H9 (cell line): Measurements from ENCODE around the gene CPM. TPM values are rescaled to one million over a fixed set of nuclear protein-coding genes. Genes with fewer than 3 reads are reported as not detected.

Experiments
- DNase-seq: peaks from one replicate; pipeline ENCODE4 v3.0.0-alpha.2; 2017
- H2AFZ ChIP-seq: one replicate; pipeline ENCODE4 v1.6.1; 2013; ENCODE audit warnings: mild to moderate bottlenecking, low read length, control low read depth, moderate library complexity
- H2AK5ac ChIP-seq: 2 replicates; pipeline ENCODE4 v1.6.1; 2013; ENCODE audit warnings: low read length, control low read depth, mixed read lengths; ENCODE audit not compliant: insufficient read length
- H2BK120ac ChIP-seq: one replicate; pipeline ENCODE4 v1.6.1; 2013; ENCODE audit warnings: low read depth, mild to moderate bottlenecking, low read length, control low read depth, inconsistent platforms; ENCODE audit not compliant: poor library complexity, severe bottlenecking
- H2BK12ac ChIP-seq: 2 replicates; pipeline ENCODE4 v1.6.1; 2013; ENCODE audit warnings: low read length, control low read depth, mixed read lengths, low read depth; ENCODE audit not compliant: insufficient read length
- H2BK15ac ChIP-seq: 2 replicates; pipeline ENCODE4 v1.6.1; 2013; ENCODE audit warnings: low read depth, low read length, control low read depth
- H2BK20ac ChIP-seq: one replicate; pipeline ENCODE4 v1.6.1; 2013; ENCODE audit warnings: low read depth, mild to moderate bottlenecking, low read length, control low read depth, inconsistent platforms; ENCODE audit not compliant: poor library complexity, severe bottlenecking
- H2BK5ac ChIP-seq: 2 replicates; pipeline ENCODE4 v1.6.1; 2013; ENCODE audit warnings: low read length, control low read depth, mixed read lengths; ENCODE audit not compliant: insufficient read length
- H3K14ac ChIP-seq: 2 replicates; pipeline ENCODE4 v1.6.1; 2013; ENCODE audit warnings: low read length, control low read depth; ENCODE audit not compliant: insufficient read depth
- H3K18ac ChIP-seq: 2 replicates; pipeline ENCODE4 v1.6.1; 2013; ENCODE audit warnings: low read depth, mild to moderate bottlenecking, mixed read lengths, low read length, control low read depth; ENCODE audit not compliant: insufficient read length
- H3K23ac ChIP-seq: 2 replicates; pipeline ENCODE4 v1.6.1; 2013; ENCODE audit warnings: low read length, control low read depth, mixed read lengths, low read depth; ENCODE audit not compliant: insufficient read length
- H3K23me2 ChIP-seq: 2 replicates; pipeline ENCODE4 v1.6.1; 2013; ENCODE audit warnings: low read depth, mild to moderate bottlenecking, mixed read lengths, low read length, control low read depth; ENCODE audit not compliant: insufficient read length, poor library complexity, severe bottlenecking
- H3K27ac ChIP-seq: 2 replicates; pipeline ENCODE4 v1.5.1; 2013; ENCODE audit warnings: low read length, control low read depth, mixed read lengths, low read depth; ENCODE audit not compliant: insufficient read length
- H3K27me3 ChIP-seq: 2 replicates; pipeline ENCODE4 v1.6.1; 2013; ENCODE audit warnings: low read length, control low read depth, inconsistent platforms; ENCODE audit not compliant: insufficient read depth
- H3K4ac ChIP-seq: 2 replicates; pipeline ENCODE4 v1.6.1; 2013; ENCODE audit warnings: low read depth, mild to moderate bottlenecking, control low read depth, inconsistent platforms, low read length, moderate library complexity
- H3K4me1 ChIP-seq: 2 replicates; pipeline ENCODE4 v1.6.1; 2013; ENCODE audit warnings: low read length, control low read depth, inconsistent platforms; ENCODE audit not compliant: insufficient read depth
- H3K4me2 ChIP-seq: 2 replicates; pipeline ENCODE4 v1.6.1; 2013; ENCODE audit warnings: low read length, control low read depth, mixed read lengths; ENCODE audit not compliant: insufficient read length, insufficient read depth
- H3K56ac ChIP-seq: 2 replicates; pipeline ENCODE4 v1.6.1; 2013; ENCODE audit warnings: low read depth, mild to moderate bottlenecking, mixed read lengths, low read length, control low read depth; ENCODE audit not compliant: insufficient read length
- H3K79me1 ChIP-seq: 2 replicates; pipeline ENCODE4 v1.6.1; 2013; ENCODE audit warnings: low read depth, mild to moderate bottlenecking, moderate library complexity, low read length, control low read depth, inconsistent platforms; ENCODE audit not compliant: insufficient read depth, poor library complexity, severe bottlenecking
- H3K79me2 ChIP-seq: 2 replicates; pipeline ENCODE4 v1.6.1; 2013; ENCODE audit warnings: low read length, control low read depth, inconsistent platforms; ENCODE audit not compliant: insufficient read depth
- H3K9ac ChIP-seq: 2 replicates; pipeline ENCODE4 v1.6.1; 2013; ENCODE audit warnings: low read length, control low read depth, mixed read lengths; ENCODE audit not compliant: insufficient read length; ENCODE audit errors: extremely low read depth
- H3K9me3 ChIP-seq: one replicate; pipeline ENCODE4 v1.6.1; 2013; ENCODE audit warnings: low read depth, low read length, inconsistent platforms; ENCODE audit not compliant: control insufficient read depth
- H3T11ph ChIP-seq: one replicate; pipeline ENCODE4 v1.6.1; 2013; ENCODE audit warnings: mild to moderate bottlenecking, low read length, control low read depth, inconsistent platforms
- H4K20me1 ChIP-seq: one replicate; pipeline ENCODE4 v1.6.1; 2013; ENCODE audit not compliant: control insufficient read depth, insufficient read length, insufficient read depth
- H4K5ac ChIP-seq: 2 replicates; pipeline ENCODE4 v1.6.1; 2013; ENCODE audit warnings: low read depth, mild to moderate bottlenecking, mixed read lengths, low read length, control low read depth; ENCODE audit not compliant: insufficient read length
- H4K8ac ChIP-seq: replicated peaks from 2 replicates; pipeline ENCODE4 v1.6.1; 2013; ENCODE audit warnings: low read length, control low read depth, mixed read lengths, low read depth; ENCODE audit not compliant: insufficient read length
- H4K91ac ChIP-seq: 2 replicates; pipeline ENCODE4 v1.6.1; 2013; ENCODE audit warnings: low read depth, mild to moderate bottlenecking, moderate library complexity, mixed read lengths, low read length, control low read depth; ENCODE audit not compliant: insufficient read length
- H3K27ac Mint-ChIP-seq, 3 experiments: 2 replicates in 2 of 3; 3 replicates in 1 of 3; pipeline ENCODE4 v1.8.0; 2020 to 2021; ENCODE audit warnings: mixed read lengths in 3 of 3, mild to moderate bottlenecking in 1 of 3, moderate library complexity in 1 of 3
- H3K27me3 Mint-ChIP-seq: 2 replicates; pipeline ENCODE4 v1.8.0; 2021; ENCODE audit warnings: low read depth, mild to moderate bottlenecking, moderate library complexity, mixed read lengths
- H3K36me3 Mint-ChIP-seq, 3 experiments: 2 replicates in 2 of 3; 3 replicates in 1 of 3; pipeline ENCODE4 v1.8.0; 2020 to 2021; ENCODE audit warnings: low read depth in 3 of 3, mixed read lengths in 3 of 3; ENCODE audit not compliant: insufficient read depth in 1 of 3
- H3K4me1 Mint-ChIP-seq, 2 experiments: 2 replicates each; pipeline ENCODE4 v1.8.0; 2020; ENCODE audit warnings: mixed read lengths in 2 of 2
- H3K4me3 Mint-ChIP-seq, 2 experiments: 2 replicates in 1 of 2; 3 replicates in 1 of 2; pipeline ENCODE4 v1.8.0; 2020 to 2021; ENCODE audit warnings: mild to moderate bottlenecking in 2 of 2, mixed read lengths in 2 of 2, moderate library complexity in 1 of 2
- H3K9me3 Mint-ChIP-seq, 2 experiments: 2 replicates in 1 of 2; 3 replicates in 1 of 2; pipeline ENCODE4 v1.8.0; 2020; ENCODE audit warnings: mild to moderate bottlenecking in 2 of 2, mixed read lengths in 2 of 2, moderate library complexity in 1 of 2
- WGBS: extraction: QIAGEN DNeasy Blood & Tissue Kit; methylation state at CpG from one replicate; pipeline ENCODE4 v1.1.7; 2013; ENCODE audit warnings: missing lambda C conversion rate, low lambda C conversion rate, mixed read lengths; ENCODE audit not compliant: insufficient read length; ENCODE audit errors: extremely low coverage; 5-methylcytosine and 5-hydroxymethylcytosine counted together
- total RNA-seq: library from RNA; stranded (reverse); gene quantifications from 2 replicates; pipeline ENCODE4 v1.2.1, GENCODE V29; 2021
- TF ChIP-seq, protein P1 (sequence below): fragments of 200-600 bp; sonication (generic); conservative IDR thresholded peaks from 3 replicates; pipeline ENCODE4 v1.8.0; 2021; ENCODE audit warnings: antibody characterized with exemption, mild to moderate bottlenecking

Gene CPM
- total RNA-seq, 1 experiment from 2014 or later = 1.2 TPM

GRCh38 chr12:68870011-68870410 lies 63.0 kb downstream of the CPM start:
- Histone ChIP-seq H4K91ac (no peak overlapping the region), H3K4me2 (no peak overlapping the region), H4K5ac (no peak overlapping the region), H3K79me1 (no peaks in the 10 kb centered on the region), H3K4me1 (no peaks in the 10 kb centered on the region; the same call in 1 of the 2 replicates), H3T11ph (no peak overlapping the region), H3K9ac (no peak overlapping the region), H2BK12ac (no peak overlapping the region), H3K56ac (no peak overlapping the region), H2AFZ (no peak overlapping the region), H3K27me3 (no peaks in the 10 kb centered on the region), H3K4ac (no peak overlapping the region), H3K9me3 (no peaks in the 10 kb centered on the region), H3K23ac (no peak overlapping the region), H3K14ac (no peak overlapping the region), H2AK5ac (no peak overlapping the region), H4K20me1 (no peaks in the 10 kb centered on the region), H3K23me2 (no peaks in the 10 kb centered on the region), H2BK120ac (no peak overlapping the region), H4K8ac (no peak overlapping the region), H3K18ac (no peak overlapping the region), H2BK5ac (no peak overlapping the region), H3K79me2 (no peaks in the 10 kb centered on the region), H2BK15ac (no peak overlapping the region), H2BK20ac (no peak overlapping the region), H3K27ac (no peak overlapping the region)
- Mint-ChIP-seq H3K4me3 (no peak overlapping the region), H3K4me1 (peaks cover 10 to 13% of the 10 kb centered on the region in 2 experiments), H3K27me3 (no peaks in the 10 kb centered on the region), H3K27ac (no peak overlapping the region), H3K9me3 (no peaks in the 10 kb centered on the region), H3K36me3 (no peaks in the 10 kb centered on the region)
- no peak for DNase-seq
- TF ChIP-seq, protein P1, sequence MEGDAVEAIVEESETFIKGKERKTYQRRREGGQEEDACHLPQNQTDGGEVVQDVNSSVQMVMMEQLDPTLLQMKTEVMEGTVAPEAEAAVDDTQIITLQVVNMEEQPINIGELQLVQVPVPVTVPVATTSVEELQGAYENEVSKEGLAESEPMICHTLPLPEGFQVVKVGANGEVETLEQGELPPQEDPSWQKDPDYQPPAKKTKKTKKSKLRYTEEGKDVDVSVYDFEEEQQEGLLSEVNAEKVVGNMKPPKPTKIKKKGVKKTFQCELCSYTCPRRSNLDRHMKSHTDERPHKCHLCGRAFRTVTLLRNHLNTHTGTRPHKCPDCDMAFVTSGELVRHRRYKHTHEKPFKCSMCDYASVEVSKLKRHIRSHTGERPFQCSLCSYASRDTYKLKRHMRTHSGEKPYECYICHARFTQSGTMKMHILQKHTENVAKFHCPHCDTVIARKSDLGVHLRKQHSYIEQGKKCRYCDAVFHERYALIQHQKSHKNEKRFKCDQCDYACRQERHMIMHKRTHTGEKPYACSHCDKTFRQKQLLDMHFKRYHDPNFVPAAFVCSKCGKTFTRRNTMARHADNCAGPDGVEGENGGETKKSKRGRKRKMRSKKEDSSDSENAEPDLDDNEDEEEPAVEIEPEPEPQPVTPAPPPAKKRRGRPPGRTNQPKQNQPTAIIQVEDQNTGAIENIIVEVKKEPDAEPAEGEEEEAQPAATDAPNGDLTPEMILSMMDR = no peak
- no CpG with 5 or more reads among the region's 5 CpGs for WGBS
